Uterus (tissue), 2 donors: ENCODE measurements around the gene PCDH9.

Experiments
- CTCF ChIP-seq, 4 experiments: fragments of 200-600 bp in 2 of 4; fragments of 450-650 bp in 2 of 4; sonication (generic) in 2 of 4; IDR thresholded peaks; one replicate each; pipeline ENCODE4 v1.5.1; 2016 to 2019; ENCODE audit warnings: antibody characterized with exemption in 4 of 4, mild to moderate bottlenecking in 2 of 4, moderate library complexity in 1 of 4
- POLR2A ChIP-seq, 2 donors: fragments of 450-650 bp; IDR thresholded peaks; one replicate each; pipeline ENCODE4 v1.6.1; 2016; ENCODE audit warnings: antibody characterized with exemption in 2 of 2, mild to moderate bottlenecking in 1 of 2, moderate library complexity in 1 of 2

DNA sequence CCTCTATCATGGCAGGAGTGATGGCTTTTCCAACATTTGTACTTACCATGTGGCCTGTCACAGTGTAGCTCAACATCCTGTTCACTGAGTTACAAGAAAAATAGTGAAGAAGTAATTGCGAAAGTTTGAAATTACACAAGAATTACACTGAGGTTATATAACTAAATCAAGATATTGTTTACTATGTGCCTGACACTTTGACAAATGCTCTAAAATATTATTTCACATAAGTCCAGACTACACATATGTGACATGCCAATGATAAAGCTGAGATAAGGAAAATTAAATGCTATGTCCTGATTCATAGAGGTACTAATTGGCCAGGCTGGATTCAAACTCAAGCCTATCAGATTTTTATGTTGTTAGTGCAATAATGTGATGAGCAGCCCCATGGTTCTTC, 451.7 kb downstream of the PCDH9 start:
- TF ChIP-seq CTCF (IDR thresholded peaks at IDR 0.05) (no peak), POLR2A (IDR thresholded peaks at IDR 0.05) (no peak)
